ENCODE measurements around the gene TBC1D8. TPM values are rescaled to one million over a fixed set of nuclear protein-coding genes. Genes with fewer than 3 reads are reported as not detected.

The TBC1D8 gene
- total RNA-seq, 1 donor: 13.4 TPM

DNA sequence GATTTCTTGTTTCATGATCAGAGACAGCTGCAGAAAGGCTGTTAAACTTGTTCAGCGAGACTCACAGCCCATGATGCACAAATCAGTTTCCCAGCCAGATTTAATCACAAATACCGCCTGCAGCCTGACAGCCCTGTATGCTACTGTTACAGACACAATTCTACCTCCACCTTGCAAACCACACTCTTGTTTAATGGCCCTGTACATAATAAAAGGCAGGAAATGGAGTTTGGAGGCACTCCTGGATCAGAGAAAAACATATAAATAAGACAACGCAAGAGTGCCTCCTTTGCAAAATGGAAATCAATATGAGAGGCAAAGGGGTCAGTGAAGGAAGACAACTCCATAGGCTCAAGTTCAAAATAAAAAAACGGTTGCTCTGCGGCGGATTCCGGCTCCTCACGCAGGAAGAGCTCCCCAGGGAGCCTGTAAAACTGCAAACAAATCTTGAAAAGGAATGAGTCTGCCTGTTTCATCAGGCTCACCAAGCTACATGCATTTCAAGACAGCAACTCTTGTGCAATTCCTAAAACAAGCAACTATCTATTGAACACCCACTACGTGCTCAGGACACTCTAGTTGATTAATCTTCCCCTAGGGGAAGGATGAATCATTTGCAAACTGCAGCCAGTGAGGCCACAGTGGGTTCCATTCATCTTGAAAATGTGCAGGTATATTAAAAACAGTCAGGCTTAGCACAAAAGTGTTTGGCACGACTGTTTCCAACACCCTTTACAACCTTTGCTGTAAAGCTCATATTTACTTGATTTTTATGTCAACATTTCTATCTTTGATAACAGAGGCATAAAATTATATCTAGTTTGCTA is 37.5 kb downstream of the TBC1D8 start:
- TF ChIP-seq, protein P1, sequence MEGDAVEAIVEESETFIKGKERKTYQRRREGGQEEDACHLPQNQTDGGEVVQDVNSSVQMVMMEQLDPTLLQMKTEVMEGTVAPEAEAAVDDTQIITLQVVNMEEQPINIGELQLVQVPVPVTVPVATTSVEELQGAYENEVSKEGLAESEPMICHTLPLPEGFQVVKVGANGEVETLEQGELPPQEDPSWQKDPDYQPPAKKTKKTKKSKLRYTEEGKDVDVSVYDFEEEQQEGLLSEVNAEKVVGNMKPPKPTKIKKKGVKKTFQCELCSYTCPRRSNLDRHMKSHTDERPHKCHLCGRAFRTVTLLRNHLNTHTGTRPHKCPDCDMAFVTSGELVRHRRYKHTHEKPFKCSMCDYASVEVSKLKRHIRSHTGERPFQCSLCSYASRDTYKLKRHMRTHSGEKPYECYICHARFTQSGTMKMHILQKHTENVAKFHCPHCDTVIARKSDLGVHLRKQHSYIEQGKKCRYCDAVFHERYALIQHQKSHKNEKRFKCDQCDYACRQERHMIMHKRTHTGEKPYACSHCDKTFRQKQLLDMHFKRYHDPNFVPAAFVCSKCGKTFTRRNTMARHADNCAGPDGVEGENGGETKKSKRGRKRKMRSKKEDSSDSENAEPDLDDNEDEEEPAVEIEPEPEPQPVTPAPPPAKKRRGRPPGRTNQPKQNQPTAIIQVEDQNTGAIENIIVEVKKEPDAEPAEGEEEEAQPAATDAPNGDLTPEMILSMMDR (IDR thresholded peaks at IDR 0.05; ENCODE audit: insufficient read depth, low read depth, low read length): no peak
- peak; percentile 96 for DNase-seq (ENCODE audit: low read depth)
- H3K4me3 ChIP-seq (ENCODE audit: low read depth, low read length): peak overlapping the region; percentile 15

DNA sequence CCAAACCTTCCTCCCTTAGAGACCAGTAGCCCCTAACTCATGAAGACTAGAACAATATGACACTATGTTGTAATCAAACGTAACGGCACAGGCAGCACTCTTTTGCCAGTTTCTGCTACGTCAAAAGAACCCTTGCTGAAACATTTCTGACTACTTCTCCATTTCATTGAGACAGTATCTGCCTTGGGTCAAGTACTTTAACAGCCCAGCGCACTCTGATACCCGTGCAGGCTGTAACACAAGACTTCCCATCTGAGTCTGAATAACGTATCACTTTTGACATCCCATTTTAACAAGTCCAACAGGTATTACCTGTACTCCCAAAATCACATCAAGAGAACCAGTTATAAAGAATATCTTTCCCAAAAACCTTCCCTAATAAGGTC is 38.4 kb downstream of the TBC1D8 start:
- no peak for DNase-seq (ENCODE audit: low read depth)
- no peak overlapping the region for H3K4me3 ChIP-seq (ENCODE audit: low read depth, low read length)
- TF ChIP-seq, protein P1 (IDR thresholded peaks at IDR 0.05; ENCODE audit: insufficient read depth, low read depth, low read length): no peak

DNA sequence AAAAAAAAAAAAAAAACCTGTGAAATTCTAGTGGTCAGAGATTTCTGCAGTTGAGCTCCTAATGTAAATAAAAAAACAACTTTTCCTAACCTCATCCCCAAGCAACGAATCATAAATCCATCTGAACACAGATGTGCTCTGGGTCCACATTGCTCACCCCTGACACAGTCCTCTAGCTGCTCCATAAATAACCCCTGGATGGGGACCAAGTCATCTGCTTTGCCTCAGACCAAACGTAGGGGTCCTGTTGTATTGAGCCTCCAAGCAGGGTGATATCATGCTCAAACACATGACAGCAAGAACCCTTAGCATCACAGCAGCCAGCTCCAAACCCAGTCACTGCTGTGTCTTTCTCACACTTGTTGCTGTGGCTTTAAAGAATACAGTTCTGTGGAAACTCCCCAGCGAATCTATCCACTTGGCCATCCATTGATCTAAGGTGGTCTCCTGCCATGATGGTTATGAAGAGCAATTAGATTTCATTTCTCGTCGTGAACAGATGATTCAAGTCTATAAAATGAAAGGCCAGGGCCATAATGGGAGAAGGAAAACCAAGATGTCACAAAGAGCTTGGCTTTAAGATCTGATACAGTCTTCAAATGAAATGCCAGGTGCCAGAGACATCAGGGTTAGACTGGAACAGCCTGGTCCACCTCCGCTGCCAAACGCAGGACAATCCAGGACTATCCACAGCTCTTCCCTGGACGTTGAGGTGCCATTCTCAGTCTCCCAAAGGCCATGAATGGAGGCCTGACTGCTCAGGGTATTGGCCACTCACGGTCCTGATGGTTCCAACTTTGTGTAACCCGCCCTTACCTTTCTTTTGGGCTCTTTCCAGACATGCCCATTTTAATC is 39.0 kb downstream of the TBC1D8 start:
- H3K4me3 ChIP-seq (ENCODE audit: low read depth, low read length): no peak overlapping the region
- peak; percentile 97 for DNase-seq (ENCODE audit: low read depth)
- TF ChIP-seq, protein P1 (IDR thresholded peaks at IDR 0.05; ENCODE audit: insufficient read depth, low read depth, low read length): no peak

DNA sequence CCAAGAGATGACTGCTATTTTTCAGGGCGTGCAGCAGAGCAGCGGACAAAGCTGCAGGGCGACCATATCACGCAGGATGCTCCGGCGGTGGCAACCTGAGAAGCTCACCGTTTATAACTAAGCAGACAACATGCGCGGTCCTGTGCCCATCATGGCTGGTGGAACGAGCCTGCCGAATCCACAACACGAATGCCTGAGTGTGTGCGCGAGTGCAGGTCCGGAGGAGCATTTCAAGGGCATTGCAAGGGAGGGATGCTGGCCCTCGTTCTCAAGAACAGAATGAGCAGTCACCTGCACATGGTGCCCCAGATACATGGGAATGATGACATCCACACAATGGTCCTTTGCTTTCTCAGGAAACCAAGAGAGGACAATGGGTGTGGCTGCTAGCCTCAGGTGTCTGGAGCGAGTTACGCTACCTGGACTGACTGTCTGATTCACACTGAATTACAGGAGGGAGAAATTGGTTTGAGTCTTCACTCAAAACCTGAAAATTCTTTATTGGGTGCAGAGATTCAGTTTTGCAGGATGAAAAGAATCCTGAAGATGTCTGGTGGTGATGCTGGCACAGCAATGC is 39.8 kb downstream of the TBC1D8 start:
- H3K4me3 ChIP-seq (ENCODE audit: low read depth, low read length): no peak overlapping the region
- TF ChIP-seq, protein P1 (IDR thresholded peaks at IDR 0.05; ENCODE audit: insufficient read depth, low read depth, low read length): no peak

DNA sequence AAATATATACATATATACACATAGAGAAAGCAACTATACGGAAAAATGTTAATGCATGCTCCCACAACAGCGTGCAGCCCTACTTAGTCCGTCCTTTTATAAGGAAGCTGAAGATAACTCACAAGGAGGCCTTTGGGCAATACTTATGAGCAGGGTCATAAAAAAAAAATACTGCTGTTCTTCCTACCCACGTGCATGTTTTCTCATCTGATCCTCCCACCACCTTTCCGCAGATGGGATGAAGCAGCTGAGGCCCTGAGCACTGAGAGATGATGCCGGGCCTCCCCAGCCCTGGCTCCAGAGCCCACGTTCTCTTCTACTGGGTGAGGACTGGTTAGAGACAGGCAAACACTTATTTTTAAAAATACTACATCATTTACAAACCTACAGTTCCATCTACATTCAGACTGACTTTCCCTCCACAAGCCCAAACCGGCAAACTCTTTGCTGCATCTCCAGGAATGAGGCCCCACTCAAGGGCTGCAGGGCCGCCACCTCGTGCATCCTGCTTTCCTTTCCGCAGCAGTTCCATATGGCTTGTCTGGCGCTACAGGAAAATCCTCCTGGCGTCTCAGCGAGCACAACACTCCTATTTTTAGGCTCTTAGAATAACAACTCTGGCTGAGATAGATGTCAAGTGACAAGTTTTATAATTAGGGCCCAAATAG is 41.6 kb downstream of the TBC1D8 start:
- DNase-seq (ENCODE audit: low read depth): peak; percentile 59

More for the DNA sequence above, 39.8 kb downstream of the TBC1D8 start:
- no peak for DNase-seq (ENCODE audit: low read depth)

DNA sequence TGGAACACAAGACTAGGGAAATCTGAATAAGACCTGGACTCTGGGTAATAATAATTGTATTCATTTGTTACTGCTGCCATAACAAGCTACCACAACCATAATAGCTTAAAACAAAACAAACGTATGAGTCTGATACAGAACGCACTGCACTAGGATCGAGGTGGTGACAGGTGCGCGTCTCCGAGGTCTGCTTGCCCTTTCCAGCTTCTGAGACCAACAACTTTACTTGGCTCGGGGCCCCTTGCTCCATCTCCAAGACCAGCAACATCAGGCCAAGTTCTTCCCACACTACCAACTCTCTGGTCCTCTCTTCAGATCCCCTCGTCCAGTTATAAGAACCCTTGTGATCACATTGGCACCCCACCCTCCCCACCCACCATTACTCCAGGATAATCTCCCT is 42.8 kb downstream of the TBC1D8 start:
- no peak for DNase-seq (ENCODE audit: low read depth)
- H3K4me3 ChIP-seq (ENCODE audit: low read depth, low read length): no peak overlapping the region
- TF ChIP-seq, protein P1 (IDR thresholded peaks at IDR 0.05; ENCODE audit: insufficient read depth, low read depth, low read length): no peak

More for the DNA sequence above, 41.6 kb downstream of the TBC1D8 start:
- H3K4me3 ChIP-seq (ENCODE audit: low read depth, low read length): no peak overlapping the region
- TF ChIP-seq, protein P1 (IDR thresholded peaks at IDR 0.05; ENCODE audit: insufficient read depth, low read depth, low read length): no peak
